ENCODE results near the gene TSPAN32.

GRCh38 chr11:2270322-2271076 lies 31.3 kb upstream of the TSPAN32 start, which contains the start of gene ASCL2:
- TF ChIP-seq, protein P1, sequence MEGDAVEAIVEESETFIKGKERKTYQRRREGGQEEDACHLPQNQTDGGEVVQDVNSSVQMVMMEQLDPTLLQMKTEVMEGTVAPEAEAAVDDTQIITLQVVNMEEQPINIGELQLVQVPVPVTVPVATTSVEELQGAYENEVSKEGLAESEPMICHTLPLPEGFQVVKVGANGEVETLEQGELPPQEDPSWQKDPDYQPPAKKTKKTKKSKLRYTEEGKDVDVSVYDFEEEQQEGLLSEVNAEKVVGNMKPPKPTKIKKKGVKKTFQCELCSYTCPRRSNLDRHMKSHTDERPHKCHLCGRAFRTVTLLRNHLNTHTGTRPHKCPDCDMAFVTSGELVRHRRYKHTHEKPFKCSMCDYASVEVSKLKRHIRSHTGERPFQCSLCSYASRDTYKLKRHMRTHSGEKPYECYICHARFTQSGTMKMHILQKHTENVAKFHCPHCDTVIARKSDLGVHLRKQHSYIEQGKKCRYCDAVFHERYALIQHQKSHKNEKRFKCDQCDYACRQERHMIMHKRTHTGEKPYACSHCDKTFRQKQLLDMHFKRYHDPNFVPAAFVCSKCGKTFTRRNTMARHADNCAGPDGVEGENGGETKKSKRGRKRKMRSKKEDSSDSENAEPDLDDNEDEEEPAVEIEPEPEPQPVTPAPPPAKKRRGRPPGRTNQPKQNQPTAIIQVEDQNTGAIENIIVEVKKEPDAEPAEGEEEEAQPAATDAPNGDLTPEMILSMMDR (conservative IDR thresholded peaks at IDR 0.05; ENCODE audit: low read length), result no peak
- TF ChIP-seq EZH2phosphoT487 (IDR thresholded peaks at IDR 0.05; ENCODE audit: borderline replicate concordance, low read depth, low read length), result no peak
